Head of caudate nucleus (tissue), 42 donors: ENCODE data around the gene CHAF1A.

Experiments used
- DNase-seq, 42 donors: peaks; one replicate each; pipeline versions ENCODE4 v3.0.0 to v3.0.0-alpha.2; 2020 to 2021; ENCODE audit warnings: mixed read lengths in 7 of 42
- intact Hi-C: fragments of 100-400 bp; cut with DNase I; formaldehyde crosslinking; loops from one replicate; pipeline ENCODE4 v1.15.0; 2022

CHAF1A gene

DNA sequence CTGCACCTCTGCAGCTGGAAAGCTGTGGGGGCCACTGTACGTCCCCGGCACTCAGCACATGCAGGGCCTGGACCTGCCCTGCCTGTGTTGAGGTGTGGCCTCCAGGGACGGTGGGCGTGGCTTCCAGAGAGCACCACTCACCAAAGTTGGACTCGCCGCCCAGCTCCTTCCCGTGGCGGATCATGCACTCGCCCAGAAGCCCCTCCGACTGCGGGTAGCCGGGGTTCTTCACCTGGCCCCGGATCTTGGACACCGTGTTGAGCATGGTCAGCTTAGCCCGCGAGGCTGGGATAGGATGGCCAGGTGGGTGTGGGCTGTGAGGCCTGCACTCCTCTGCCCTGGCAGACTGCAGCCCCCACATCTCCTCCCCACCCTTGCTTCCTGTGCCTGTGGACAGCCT, 37.1 kb upstream of the CHAF1A start:
- no peak for DNase-seq
- intact Hi-C loops: no loop called here

DNA sequence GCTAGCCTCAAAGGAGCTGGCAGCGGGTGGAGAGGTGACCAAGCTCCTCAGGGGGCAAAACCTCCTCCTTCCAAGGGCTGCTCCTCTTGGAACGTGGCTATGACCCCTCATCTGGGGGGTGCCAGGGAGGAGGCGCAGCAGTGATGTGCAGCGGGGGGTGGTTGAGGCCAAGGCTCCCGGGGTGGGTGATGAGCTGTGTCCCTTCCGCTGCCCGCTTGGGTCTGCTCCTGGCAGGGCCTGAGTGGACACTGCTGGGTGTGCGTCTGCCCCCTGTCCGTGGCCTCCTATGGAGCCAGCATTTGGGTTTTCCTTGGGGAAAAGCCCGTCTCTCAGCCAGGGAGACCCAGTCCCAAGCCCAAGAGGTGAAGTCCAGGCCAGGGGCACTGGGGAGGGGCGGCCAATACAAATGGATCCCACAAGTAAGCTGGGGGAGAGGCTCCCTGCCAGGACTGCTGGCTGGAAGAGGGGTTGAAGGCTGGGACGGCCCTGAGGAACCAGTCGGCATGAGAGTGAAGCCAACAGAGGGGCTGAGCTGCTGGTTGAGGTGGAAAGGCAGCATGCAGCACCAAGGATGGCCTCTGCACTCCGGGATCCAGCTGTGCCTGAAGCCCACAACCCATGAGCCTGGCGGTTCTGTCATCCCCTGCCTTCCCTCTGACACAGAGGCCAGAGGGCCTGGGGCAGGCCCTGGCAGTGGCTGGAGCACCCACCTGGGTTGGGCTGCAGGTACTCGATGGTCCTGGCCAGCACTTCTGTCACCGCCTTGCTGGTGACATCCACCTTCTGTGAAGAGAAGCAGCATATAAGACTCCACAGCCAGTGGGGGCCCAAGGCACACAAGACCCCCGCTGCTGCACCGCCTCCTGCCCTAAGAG, 36.4 kb upstream of the CHAF1A start:
- intact Hi-C loops: no loop called here
- DNase-seq: no peak

DNA sequence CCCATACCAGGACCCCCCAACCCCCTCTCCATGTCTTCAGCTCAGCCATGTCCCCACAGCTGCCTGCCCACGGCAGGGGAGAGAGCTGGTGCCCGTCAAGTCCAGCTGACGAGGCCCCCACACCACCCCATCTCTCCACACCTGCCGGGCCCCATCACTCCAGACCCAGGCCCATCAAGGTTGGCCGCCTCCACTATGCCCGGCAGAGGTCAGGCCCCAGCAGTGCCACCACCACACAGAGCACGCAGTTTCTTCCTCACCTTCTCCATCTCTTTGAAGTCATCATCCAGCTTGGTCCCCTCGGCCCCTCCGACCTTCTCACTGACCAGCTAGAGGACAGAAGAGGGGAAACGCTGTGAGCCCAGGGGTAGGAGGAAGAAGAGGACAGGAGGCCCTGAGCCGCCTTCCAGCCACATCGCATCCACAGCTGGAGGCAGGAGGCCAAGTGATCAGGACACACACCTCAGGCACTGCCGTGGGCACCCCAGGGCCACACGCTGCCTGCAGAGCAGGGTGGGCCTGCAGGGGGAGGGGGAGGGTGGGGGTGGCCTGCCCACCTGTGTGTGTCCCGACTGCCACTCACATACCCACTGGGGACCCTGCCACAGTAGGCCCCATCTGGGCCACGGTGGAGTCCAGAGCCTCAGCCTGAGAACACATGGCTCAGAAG, 35.6 kb upstream of the CHAF1A start:
- intact Hi-C loops: no loop called here

DNA sequence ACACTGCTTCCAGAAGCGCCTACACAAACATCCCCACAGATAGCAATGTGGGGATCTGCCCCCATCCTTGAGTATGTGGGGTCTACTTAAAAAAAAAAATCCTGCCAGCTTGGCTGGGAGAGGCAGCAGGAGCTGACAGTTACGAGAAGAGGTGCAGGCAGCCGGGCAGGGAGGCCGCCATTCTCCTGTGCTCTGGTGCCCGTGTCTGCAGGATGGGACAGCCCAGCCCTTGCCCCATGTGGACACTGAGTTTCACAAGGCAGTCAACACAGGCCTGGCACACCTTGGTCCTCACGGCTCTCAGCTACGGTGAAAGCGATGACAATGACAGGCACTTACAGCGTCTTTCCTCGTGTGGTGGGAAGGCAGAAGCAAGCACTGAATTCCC, 35.1 kb upstream of the CHAF1A start:
- intact Hi-C loops: no loop called here
- DNase-seq: no peak

More for the DNA sequence above, 35.6 kb upstream of the CHAF1A start:
- no peak for DNase-seq

DNA sequence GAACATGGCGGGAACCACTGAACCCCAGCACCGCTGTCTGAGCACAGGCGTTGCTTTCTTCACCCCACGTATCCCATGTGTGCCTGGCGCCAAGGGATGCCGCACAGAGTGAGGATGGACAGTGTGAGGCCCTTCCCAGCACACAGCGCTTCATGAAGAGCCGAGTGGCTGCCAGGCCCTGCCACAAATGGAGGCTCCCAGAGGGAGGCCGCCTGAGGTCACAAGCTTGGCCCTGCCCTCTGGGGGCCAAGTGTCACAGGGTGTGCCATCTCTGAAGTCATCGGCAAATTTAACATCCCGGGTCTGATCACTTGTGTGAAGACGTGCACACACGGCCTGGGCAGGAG, 34.7 kb upstream of the CHAF1A start:
- DNase-seq: no peak
- intact Hi-C loops: no loop called here

DNA sequence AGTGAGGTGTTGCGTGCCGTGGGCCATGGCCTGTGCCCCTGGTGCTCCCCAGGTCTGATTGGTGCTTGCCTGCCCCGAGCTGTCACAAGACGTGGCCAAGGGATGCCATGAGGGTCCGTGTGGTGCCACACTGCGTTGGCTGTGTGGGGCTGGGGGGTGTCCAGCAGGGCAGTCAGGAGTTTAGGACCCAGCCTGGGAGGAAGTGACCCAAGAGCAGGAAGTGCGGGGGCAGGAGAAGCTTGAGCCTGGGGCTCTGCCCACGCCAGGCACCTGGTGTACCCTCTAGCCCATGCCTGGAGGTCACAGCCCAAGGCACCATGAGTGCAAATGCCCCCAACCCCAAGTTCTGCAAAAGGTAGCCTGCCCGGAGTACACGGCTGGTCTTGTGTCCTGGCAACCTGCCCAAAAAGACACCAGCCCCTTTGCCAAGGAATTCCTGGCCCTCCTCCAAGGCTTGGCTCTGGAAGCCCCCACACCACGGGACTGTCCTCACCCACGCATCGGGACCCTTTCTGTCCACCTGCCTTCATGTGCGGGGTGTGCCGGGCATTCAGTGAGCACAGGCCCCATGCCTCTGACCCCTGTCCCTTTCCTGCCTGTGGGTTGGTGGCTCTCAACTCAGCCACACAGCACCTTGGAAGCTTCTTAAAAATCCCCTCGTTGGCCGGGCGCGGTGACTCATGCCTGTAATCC, 34.2 kb upstream of the CHAF1A start:
- intact Hi-C loops: no loop called here
- no peak for DNase-seq

DNA sequence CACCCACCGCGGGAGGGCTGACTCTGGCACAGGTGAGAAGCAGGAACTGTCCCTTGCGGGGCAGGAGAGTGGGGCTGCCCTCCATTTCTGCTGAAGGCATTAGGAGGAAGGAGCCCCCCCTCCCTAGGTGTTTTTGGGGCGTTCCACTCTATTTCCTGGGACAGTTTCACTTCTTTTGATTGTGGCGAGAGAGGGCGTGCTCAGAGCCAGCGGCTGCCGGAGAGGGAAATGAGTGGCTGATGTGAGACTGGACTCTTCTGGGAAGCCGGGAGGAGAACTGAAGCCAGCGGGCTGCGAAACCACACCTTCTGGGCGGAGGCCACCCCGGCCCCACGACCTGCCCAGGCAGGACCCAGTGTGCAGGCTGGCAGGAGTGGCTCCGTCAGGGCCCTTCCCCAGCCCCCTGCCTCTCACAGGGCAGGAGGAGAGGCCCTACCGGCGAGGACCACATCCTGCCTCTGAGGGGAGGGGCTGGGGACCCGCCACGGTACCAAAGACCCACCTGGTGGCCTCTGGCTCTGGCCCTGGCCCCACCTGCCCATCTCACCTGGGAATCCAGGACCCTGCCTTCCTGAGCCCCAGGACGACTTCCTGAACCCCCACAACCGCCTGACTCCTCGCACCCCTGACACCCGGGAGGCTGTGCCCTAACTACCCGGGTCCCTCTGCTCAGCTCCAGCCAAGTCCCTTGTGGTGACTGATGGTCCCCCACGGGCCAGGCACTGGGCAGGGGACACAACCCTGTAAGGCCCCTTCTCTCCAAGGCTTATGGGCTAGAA, 33.1 kb upstream of the CHAF1A start:
- peak in 6 of 42 donors; percentile 39 to 63 (median 50) for DNase-seq
- intact Hi-C loops: no loop called here

DNA sequence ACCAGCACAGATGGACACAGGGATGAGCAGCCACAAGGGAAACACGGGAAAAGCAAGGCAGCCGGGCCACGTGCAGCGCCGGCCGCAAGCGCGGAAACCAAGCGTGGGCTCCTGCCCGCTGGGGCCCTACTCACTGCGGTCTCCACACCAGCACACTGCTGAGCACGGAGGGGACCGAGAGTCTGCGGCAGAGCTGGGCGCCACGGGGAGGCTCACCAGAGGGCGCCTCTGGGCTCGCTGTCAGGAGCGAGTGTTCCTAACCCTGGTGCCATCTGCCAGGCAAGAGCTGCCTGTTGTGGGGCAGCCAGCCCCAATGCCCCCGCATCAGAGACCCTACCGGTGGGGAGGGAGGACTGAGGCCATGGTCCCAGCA, 32.6 kb upstream of the CHAF1A start:
- DNase-seq: peak in 40 of 42 donors; percentile 45 to 85 (median 69)
- intact Hi-C loops: no loop called here

DNA sequence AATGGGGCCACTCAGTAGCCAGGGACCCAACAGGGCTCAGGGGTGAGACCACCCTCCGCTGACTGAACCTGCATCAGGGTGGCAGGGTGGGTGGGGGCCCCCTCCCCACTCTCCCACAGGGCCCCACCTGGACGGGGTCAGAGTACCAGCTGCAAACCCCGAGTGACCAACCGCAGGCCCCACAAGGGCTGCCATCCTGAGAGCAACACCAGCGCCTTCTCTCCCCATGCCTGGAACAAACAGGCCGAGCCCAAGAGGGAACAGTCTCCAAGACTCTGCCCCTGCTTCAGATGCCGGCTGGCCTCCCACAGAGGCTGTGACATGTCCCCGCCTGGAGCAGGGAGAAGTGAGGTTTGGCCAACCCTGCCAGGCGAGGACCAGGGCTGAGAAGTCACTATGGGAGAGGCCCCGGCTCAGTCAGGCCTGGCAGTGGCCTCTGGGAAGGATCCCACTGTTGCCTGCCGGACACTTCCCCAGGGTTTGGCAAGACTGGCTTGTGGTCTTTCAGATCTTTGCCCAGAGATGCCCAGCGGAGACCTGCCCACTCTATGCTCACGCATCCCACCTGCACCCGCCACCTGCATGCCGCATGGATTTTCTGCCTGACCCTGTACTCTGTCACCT, 31.9 kb upstream of the CHAF1A start:
- no peak for DNase-seq
- intact Hi-C loops: no loop called here

DNA sequence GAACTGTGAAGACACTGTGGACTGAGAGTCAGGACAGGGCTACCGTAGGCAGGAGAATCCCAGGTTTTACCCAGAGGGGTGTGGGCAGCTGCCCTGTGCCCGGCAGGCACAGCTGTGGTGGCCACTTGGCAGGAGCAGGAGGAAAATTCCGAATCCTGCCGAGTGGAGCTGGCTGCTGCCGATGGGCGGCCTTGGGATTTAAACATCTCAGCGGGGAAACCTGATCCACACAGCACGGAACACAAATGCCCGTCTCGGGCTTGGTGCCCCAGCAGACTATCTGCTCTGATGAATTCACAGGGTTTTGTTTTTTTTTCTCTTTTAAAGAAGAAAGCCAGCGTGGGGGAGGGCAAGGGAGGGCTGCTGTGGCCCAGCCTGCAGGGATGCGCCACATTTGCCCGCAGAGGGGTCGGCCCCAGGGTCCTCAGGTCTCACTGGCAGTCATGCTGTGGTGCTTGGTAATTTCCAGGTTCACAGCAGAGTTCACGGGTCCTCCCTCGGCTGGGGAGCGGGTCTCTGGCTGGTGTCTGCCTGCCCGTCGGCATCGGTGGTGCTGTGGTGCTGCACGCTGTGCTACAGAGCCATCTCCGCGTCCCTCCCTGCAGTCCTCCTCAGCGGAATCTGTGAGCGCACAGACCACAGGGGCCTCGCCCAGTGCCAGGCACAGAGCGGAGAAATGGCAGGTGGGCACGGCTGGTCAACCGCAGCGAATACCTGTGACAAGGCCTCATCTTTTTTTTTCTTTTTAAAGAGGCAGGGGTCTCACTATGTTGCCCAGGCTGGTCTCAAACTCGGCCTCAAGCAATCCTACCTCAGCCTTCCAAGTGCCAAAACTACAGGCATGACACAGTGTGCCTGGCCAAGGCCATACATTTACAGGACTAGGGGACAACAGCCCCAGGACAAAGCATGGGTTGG, 30.9 kb upstream of the CHAF1A start:
- intact Hi-C loops: no loop called here
- DNase-seq: no peak

DNA sequence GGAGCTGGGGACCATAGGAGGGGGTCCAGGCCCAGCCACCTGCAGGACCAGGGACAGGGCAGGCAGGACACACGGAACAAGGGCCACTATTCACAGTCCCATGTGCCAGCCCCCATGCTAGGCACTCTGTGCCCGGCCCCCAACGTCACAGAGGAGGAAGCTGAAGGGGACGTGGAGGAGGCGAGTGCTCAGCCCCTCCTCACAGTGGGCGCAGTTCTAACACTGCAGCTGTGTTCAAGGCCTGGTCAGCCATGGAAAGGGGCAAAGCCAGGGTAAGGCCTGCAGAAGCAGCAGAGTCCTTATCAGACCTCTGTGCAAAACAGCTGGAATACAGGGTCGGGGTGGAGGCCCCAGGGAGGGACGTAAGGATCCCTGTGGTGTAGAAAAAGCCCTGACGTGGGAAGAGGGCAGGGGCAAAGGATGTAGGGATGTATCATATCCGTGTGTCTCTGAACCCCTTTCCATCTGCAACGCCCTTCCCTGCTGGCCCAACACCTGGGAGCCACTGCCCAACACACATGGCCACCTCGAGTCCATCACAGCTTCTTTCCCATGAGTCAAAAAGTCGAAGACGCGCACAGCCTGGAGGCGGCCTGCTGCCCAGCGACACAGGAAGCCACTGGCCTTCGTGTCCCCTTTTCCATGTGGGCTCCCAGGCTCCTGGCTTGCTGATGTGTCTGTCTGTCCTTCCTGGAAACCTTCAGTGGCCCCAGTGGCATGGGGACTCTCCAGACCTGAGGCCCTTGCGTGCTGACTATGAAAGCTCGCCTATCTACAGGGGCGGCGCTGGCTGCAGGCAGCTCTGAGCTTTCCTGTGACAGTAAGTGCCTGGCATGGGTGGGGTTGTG, 30.1 kb upstream of the CHAF1A start:
- intact Hi-C loops: no loop called here
- no peak for DNase-seq

DNA sequence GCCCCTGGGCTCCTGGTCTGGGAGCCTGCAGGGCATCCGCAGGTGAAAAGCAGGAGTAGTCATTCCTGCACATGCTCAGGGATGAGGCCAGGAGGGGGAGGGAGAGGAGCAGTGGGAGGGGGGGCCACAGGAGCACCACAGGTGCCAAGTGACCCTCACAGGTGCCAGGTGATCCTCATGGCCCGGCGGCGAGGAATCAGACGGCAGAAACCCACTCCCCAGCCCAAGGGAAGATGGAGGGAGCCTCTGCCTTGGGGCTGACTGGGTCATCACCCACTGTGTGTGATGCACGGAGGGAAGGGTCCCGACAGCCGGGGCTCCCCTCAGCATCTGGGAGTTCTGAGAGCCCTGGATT, 29.4 kb upstream of the CHAF1A start:
- intact Hi-C loops: no loop called here
- DNase-seq: no peak

DNA sequence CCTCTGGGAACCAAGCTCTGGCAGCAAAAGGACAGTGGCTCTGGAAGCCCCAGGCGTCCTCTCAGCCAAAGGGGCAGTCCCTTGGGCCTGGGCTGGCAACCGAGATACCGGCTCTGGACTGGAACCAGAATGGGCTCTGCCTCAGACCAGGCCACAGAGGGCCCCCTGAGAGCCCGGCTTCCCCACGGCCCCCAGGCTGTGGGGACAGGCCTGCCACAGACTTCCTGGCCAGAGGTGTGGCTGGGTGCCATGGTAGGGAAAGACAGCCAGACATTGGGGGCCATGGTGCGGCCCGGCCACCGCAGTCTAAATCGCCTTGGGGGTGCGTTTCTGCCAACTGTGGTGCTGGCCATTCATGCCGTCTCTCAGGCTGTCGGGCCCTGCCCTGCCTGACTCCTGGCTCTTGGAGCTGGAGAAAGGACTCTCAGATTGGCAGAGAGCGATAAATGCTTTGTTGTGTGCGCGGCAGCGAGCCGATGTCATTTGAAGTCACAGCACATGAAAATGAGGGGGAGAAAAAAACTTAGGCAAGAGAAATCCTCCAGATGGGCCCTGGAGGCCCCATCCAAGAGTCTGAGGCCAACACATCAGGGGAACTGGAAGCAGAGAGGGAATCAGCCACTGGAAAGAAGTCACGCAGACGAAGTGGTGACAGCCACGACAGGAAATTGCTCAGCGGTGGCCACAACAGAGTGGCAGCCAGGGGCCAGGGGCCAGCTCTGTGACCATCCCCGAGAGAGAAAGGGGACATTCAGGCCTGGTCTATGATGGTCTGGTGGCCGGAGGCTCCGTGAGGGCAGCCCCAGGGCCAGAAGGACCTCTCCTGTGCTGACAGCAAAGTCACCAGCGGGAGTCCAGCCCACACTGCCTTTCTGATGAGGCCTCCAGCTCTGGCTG, 28.6 kb upstream of the CHAF1A start:
- intact Hi-C loops: no loop called here
- peak in 39 of 42 donors; percentile 38 to 82 (median 66) for DNase-seq

DNA sequence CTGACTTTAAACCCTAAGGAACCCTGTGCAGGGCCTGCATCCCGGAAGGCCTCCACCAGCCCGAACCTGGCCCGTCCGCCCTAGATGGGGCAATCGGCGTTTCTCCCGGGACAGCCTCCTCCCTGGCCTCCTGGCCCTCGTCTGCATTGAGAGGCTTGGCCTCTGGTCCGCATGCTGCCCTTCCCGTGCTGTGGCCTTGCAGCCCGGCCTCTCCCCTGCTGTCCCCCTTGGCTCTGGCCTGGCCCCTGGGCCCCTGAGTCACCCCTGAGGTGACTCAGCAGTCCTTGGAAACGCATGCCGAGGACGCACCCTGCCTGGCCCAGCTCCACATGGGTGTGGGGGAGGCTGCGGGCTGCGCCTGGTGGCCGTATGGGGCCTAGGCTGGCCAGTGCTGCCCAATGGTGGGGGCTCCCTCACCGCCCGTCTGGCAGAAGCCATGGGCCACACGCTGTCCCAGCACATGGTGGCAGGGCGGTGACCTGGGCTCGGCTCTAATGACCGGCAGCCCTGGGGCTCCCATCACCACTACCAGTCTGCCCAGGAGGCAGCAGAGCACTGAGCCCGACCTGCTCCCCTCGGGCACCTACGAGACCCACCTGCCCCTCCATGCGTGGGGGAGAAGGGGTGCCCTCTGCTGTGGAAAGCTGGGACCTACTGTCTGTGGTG, 27.8 kb upstream of the CHAF1A start:
- DNase-seq: peak in 5 of 42 donors; percentile 39 to 70 (median 49)
- intact Hi-C loops: no loop called here

DNA sequence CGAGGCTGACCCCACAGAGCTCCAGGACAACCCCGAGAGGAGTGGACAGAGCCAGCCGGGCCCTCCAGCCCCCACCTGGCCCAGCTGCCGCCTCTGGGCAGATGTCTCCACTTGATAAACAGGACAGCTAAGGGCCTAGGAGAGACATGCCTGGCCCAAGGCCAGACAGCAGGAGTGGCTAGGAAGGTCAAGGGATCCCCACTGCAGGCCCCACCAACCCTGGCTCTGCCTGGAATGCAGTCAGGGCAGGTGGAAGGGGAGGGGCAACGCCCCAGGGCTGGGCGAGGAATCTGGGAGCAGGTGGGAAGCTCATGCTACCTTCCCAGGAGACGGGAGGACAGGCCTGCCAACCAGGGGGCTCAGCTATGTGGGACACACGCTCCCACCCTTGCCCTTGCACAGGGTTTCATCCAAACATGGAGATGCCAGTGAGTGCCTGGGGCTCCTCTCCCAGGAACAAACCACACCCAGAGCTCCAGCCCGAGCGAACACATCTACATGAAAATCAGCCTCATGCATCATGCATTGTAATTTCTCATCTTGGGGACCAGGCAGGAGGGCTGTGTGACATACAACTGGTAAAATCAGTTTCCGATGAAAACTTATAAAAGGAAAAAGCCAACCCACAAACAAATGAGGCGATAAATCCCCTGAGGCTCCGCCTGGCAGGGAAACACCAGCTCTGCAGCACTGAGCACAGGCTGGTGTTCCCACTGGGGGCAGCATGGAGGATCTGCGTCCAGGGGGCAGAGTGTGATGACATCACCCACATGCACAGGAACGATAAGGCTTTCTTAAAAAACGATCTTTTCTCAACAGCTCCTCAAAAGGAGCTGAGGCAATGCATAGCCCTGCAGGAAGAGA, 27.0 kb upstream of the CHAF1A start:
- intact Hi-C loops: no loop called here
- peak in 33 of 42 donors; percentile 40 to 80 (median 65) for DNase-seq
